NCI-H1694 treated with DMSO at 0.1 percent for 48 hours (cell line): Measurements from ENCODE around the gene ZBTB25.
A peak's percentile ranks its signal among the peaks of the same experiment; 100 is the strongest.

Experiments
- DNase-seq: peaks from one replicate; lab custom pipeline; 2025; lab: John Stamatoyannopoulos, UW

ZBTB25 gene

GRCh38 chr14:64515053-64515452 is 11.4 kb upstream of the ZBTB25 start:
- DNase-seq, result no peak

- DNase-seq, result no peak
Observed at GRCh38 chr14:64513271-64513670, 9.6 kb upstream of the ZBTB25 start.

- DNase-seq, result peak; percentile 75
Observed at GRCh38 chr14:64510825-64511671, 7.4 kb upstream of the ZBTB25 start.

- DNase-seq, result no peak
Observed at GRCh38 chr14:64509036-64509435, 5.4 kb upstream of the ZBTB25 start.

GRCh38 chr14:64508215-64508776 is 4.7 kb upstream of the ZBTB25 start:
- DNase-seq, result no peak

GRCh38 chr14:64507376-64508156 is 3.9 kb upstream of the ZBTB25 start:
- DNase-seq, result no peak

GRCh38 chr14:64506721-64507120 is 3.1 kb upstream of the ZBTB25 start:
- no peak for DNase-seq

- peak; percentile 86 for DNase-seq
Observed at GRCh38 chr14:64504897-64505794, 1.5 kb upstream of the ZBTB25 start.

GRCh38 chr14:64504310-64504896 is 765 bp upstream of the ZBTB25 start, which contains the start of gene ZBTB1:
TSS of gene ZBTB1 (plus strand) at chr14:64504770. CDS start at chr14:64521505, 16,735 bp downstream.
- DNase-seq, result peak; percentile 83

- peak; percentile 36 for DNase-seq
Observed at GRCh38 chr14:64502887-64503433, 678 bp downstream of the ZBTB25 start.

- DNase-seq, result no peak
Observed at GRCh38 chr14:64502456-64502855, 1.2 kb downstream of the ZBTB25 start.

GRCh38 chr14:64501411-64502171 is 2.0 kb downstream of the ZBTB25 start:
- DNase-seq, result no peak

- DNase-seq, result no peak
Observed at GRCh38 chr14:64500088-64500487, 3.5 kb downstream of the ZBTB25 start.

- DNase-seq, result no peak
Observed at GRCh38 chr14:64496764-64497163, 6.9 kb downstream of the ZBTB25 start.

GRCh38 chr14:64495252-64495651 is 8.4 kb downstream of the ZBTB25 start:
- no peak for DNase-seq

GRCh38 chr14:64493455-64493854 is 10.2 kb downstream of the ZBTB25 start:
- no peak for DNase-seq

- DNase-seq, result no peak
Observed at GRCh38 chr14:64491637-64492036, 12.0 kb downstream of the ZBTB25 start.

- DNase-seq, result no peak
Observed at GRCh38 chr14:64488590-64489099, 15.0 kb downstream of the ZBTB25 start.

GRCh38 chr14:64478634-64479250 is 24.9 kb downstream of the ZBTB25 start:
- DNase-seq, result peak; percentile 70

- no peak for DNase-seq
Observed at GRCh38 chr14:64476438-64476837, 27.2 kb downstream of the ZBTB25 start.
